Measurements from ENCODE around the gene DUSP22. TPM values are rescaled to one million over a fixed set of nuclear protein-coding genes. Genes with fewer than 3 reads are reported as not detected.
"Not testable (repeated sequence)": the region's sequence is repeated elsewhere in the genome, so short reads cannot be mapped to it uniquely, and the experiment has no call there.

Gene DUSP22
- total RNA-seq, 2 donors from 2014 or later, result 22.2 to 33.3 TPM

GRCh38 chr6:324116-324728 lies 31.9 kb downstream of the DUSP22 start:
- H3K27ac Mint-ChIP-seq, result no peak overlapping the region
- ATAC-seq (no peak), DNase-seq (ENCODE audit: low spot score in 2 of 2) (no peak)
- H3K36me3 Mint-ChIP-seq, result no peaks in the 10 kb centered on the region
- no peaks in the 10 kb centered on the region for H3K9me3 Mint-ChIP-seq

GRCh38 chr6:324729-325125 lies 32.4 kb downstream of the DUSP22 start:
- ATAC-seq (no peak), DNase-seq (ENCODE audit: low spot score in 2 of 2) (no peak)
- Mint-ChIP-seq H3K9me3 (no peaks in the 10 kb centered on the region), H3K27ac (no peak overlapping the region), H3K36me3 (no peaks in the 10 kb centered on the region)

- H3K9me3 Mint-ChIP-seq; H3K27ac Mint-ChIP-seq; ATAC-seq; H3K36me3 Mint-ChIP-seq; DNase-seq (ENCODE audit: low spot score in 2 of 2): not testable (repeated sequence)
These were observed 33.0 kb downstream of the DUSP22 start for GRCh38 chr6:325161-325860.

GRCh38 chr6:326066-326465 lies 33.8 kb downstream of the DUSP22 start:
- not testable (repeated sequence) for DNase-seq (ENCODE audit: low spot score in 2 of 2); H3K27ac Mint-ChIP-seq; H3K9me3 Mint-ChIP-seq; ATAC-seq; H3K36me3 Mint-ChIP-seq

- Mint-ChIP-seq H3K36me3 (no peaks in the 10 kb centered on the region), H3K9me3 (no peaks in the 10 kb centered on the region), H3K27ac (no peak overlapping the region)
- DNase-seq (ENCODE audit: low spot score in 2 of 2) (no peak), ATAC-seq (no peak)
These were observed 34.7 kb downstream of the DUSP22 start for GRCh38 chr6:326896-327537.

GRCh38 chr6:327538-328116 lies 35.3 kb downstream of the DUSP22 start:
- ATAC-seq (peak in 1 of 2 donors; percentile 2), DNase-seq (ENCODE audit: low spot score in 2 of 2) (no peak)
- no peaks in the 10 kb centered on the region for H3K9me3 Mint-ChIP-seq
- H3K36me3 Mint-ChIP-seq, result no peaks in the 10 kb centered on the region
- H3K27ac Mint-ChIP-seq, result peak overlapping the region in 1 of 2 donors; percentile 10

- Mint-ChIP-seq H3K9me3 (no peaks in the 10 kb centered on the region), H3K36me3 (no peaks in the 10 kb centered on the region), H3K27ac (no peak overlapping the region)
- DNase-seq (ENCODE audit: low spot score in 2 of 2) (peak in 1 of 2 donors; percentile 40), ATAC-seq (peak; percentile 70 to 71)
These were observed 35.9 kb downstream of the DUSP22 start for GRCh38 chr6:328136-328670.

- no peaks in the 10 kb centered on the region for H3K9me3 Mint-ChIP-seq
- DNase-seq (ENCODE audit: low spot score in 2 of 2) (no peak), ATAC-seq (no peak)
- no peak overlapping the region for H3K27ac Mint-ChIP-seq
- H3K36me3 Mint-ChIP-seq, result no peaks in the 10 kb centered on the region
These were observed 36.6 kb downstream of the DUSP22 start for GRCh38 chr6:328924-329323.

- no peaks in the 10 kb centered on the region for H3K9me3 Mint-ChIP-seq
- no peak for DNase-seq (ENCODE audit: low spot score in 2 of 2)
- no peak overlapping the region for H3K27ac Mint-ChIP-seq
- H3K36me3 Mint-ChIP-seq, result no peaks in the 10 kb centered on the region
- no peak for ATAC-seq
These were observed 37.8 kb downstream of the DUSP22 start for GRCh38 chr6:329888-330691.

GRCh38 chr6:330948-331347 lies 38.7 kb downstream of the DUSP22 start:
- H3K27ac Mint-ChIP-seq, result no peak overlapping the region
- H3K9me3 Mint-ChIP-seq, result no peaks in the 10 kb centered on the region
- DNase-seq (ENCODE audit: low spot score in 2 of 2) (no peak), ATAC-seq (no peak)
- no peaks in the 10 kb centered on the region for H3K36me3 Mint-ChIP-seq

- DNase-seq (ENCODE audit: low spot score in 2 of 2) (no peak), ATAC-seq (peak in 1 of 2 donors; percentile 62)
- Mint-ChIP-seq H3K9me3 (no peaks in the 10 kb centered on the region), H3K36me3 (no peaks in the 10 kb centered on the region), H3K27ac (no peak overlapping the region)
These were observed 39.6 kb downstream of the DUSP22 start for GRCh38 chr6:331622-332521.

- ATAC-seq (peak in 1 of 2 donors; percentile 27), DNase-seq (ENCODE audit: low spot score in 2 of 2) (no peak)
- H3K27ac Mint-ChIP-seq, result no peak overlapping the region
- no peaks in the 10 kb centered on the region for H3K9me3 Mint-ChIP-seq
- H3K36me3 Mint-ChIP-seq, result no peaks in the 10 kb centered on the region
These were observed 40.4 kb downstream of the DUSP22 start for GRCh38 chr6:332671-333070.

- Mint-ChIP-seq H3K36me3 (no peaks in the 10 kb centered on the region), H3K9me3 (no peaks in the 10 kb centered on the region), H3K27ac (no peak overlapping the region)
- DNase-seq (ENCODE audit: low spot score in 2 of 2) (no peak), ATAC-seq (peak in 1 of 2 donors; percentile 15)
These were observed 41.2 kb downstream of the DUSP22 start for GRCh38 chr6:333379-334002.

GRCh38 chr6:334536-335510 lies 42.5 kb downstream of the DUSP22 start:
- no peak for DNase-seq (ENCODE audit: low spot score in 2 of 2)
- Mint-ChIP-seq H3K9me3 (no peaks in the 10 kb centered on the region), H3K27ac (no peak overlapping the region), H3K36me3 (no peaks in the 10 kb centered on the region)
- no peak for ATAC-seq
